ENCODE data around the gene FARS2.

FARS2 gene

GRCh38 chr6:5333658-5334057 lies 72.3 kb downstream of the FARS2 start:
- Histone ChIP-seq H2BK120ac (ENCODE audit: insufficient read depth, low read length, poor library complexity) (no peak overlapping the region), H3K36me3 (ENCODE audit: control insufficient read depth in 1 of 2, insufficient read depth in 2 of 2, low read length in 2 of 2) (no peaks in the 10 kb centered on the region), H3K18ac (ENCODE audit: low read length) (no peak overlapping the region), H3K79me2 (ENCODE audit: control insufficient read depth, insufficient read depth, low read length, poor library complexity) (no peaks in the 10 kb centered on the region), H3K4me3 (ENCODE audit: low read depth, low read length) (no peak overlapping the region), H3K27ac (ENCODE audit: low read depth, low read length) (no peak overlapping the region), H3K14ac (ENCODE audit: low read length) (no peak overlapping the region), H3K9ac (ENCODE audit: low read length) (no peak overlapping the region), H2BK5ac (ENCODE audit: low read depth, low read length, poor library complexity) (no peak overlapping the region), H3K23ac (ENCODE audit: low read length) (no peak overlapping the region), H2AK5ac (ENCODE audit: low read length) (no peak overlapping the region), H2BK12ac (ENCODE audit: low read length) (no peak overlapping the region), H4K8ac (ENCODE audit: low read depth, low read length) (no peak overlapping the region), H3K9me3 (ENCODE audit: insufficient read depth, low read depth, low read length) (no peaks in the 10 kb centered on the region), H2AFZ (ENCODE audit: insufficient read depth, low read length, poor library complexity) (no peak overlapping the region), H3K4me1 (ENCODE audit: control insufficient read depth in 1 of 2, insufficient read depth in 2 of 2, low read length in 2 of 2) (no peaks in the 10 kb centered on the region), H3K79me1 (ENCODE audit: low read length) (no peaks in the 10 kb centered on the region), H4K91ac (ENCODE audit: low read depth, low read length) (no peak overlapping the region), H3K4me2 (ENCODE audit: low read length) (no peak overlapping the region), H3K4ac (ENCODE audit: low read depth, low read length) (no peak overlapping the region), H3K27me3 (ENCODE audit: insufficient read depth, low read length) (no peaks in the 10 kb centered on the region), H4K12ac (ENCODE audit: low read depth, low read length) (no peak overlapping the region)
- no CpG with 5 or more reads among the region's 3 CpGs for WGBS (ENCODE audit: extremely low coverage, insufficient coverage, insufficient read length)
- no peak for DNase-seq

- H3K4me1 ChIP-seq (ENCODE audit: control insufficient read depth in 1 of 2, insufficient read depth in 2 of 2, low read length in 2 of 2): no peaks in the 10 kb centered on the region
- H3K23ac ChIP-seq (ENCODE audit: low read length): no peak overlapping the region
- H3K9me3 ChIP-seq (ENCODE audit: insufficient read depth, low read depth, low read length): no peaks in the 10 kb centered on the region
- H2BK12ac ChIP-seq (ENCODE audit: low read length): no peak overlapping the region
- no peaks in the 10 kb centered on the region for H3K79me2 ChIP-seq (ENCODE audit: control insufficient read depth, insufficient read depth, low read length, poor library complexity)
- whole genome bisulfite sequencing (ENCODE audit: extremely low coverage, insufficient coverage, insufficient read length): no CpG with 5 or more reads among the region's 1 CpG
- H3K27me3 ChIP-seq (ENCODE audit: insufficient read depth, low read length): no peaks in the 10 kb centered on the region
- H4K12ac ChIP-seq (ENCODE audit: low read depth, low read length): no peak overlapping the region
- H3K18ac ChIP-seq (ENCODE audit: low read length): no peak overlapping the region
- H2AK5ac ChIP-seq (ENCODE audit: low read length): no peak overlapping the region
- H4K8ac ChIP-seq (ENCODE audit: low read depth, low read length): no peak overlapping the region
- no peak for DNase-seq
- H3K9ac ChIP-seq (ENCODE audit: low read length): no peak overlapping the region
- no peak overlapping the region for H2BK5ac ChIP-seq (ENCODE audit: low read depth, low read length, poor library complexity)
- H4K91ac ChIP-seq (ENCODE audit: low read depth, low read length): no peak overlapping the region
- no peak overlapping the region for H3K4ac ChIP-seq (ENCODE audit: low read depth, low read length)
- no peaks in the 10 kb centered on the region for H3K36me3 ChIP-seq (ENCODE audit: control insufficient read depth in 1 of 2, insufficient read depth in 2 of 2, low read length in 2 of 2)
- no peak overlapping the region for H3K4me3 ChIP-seq (ENCODE audit: low read depth, low read length)
- no peaks in the 10 kb centered on the region for H3K79me1 ChIP-seq (ENCODE audit: low read length)
- H3K14ac ChIP-seq (ENCODE audit: low read length): no peak overlapping the region
- no peak overlapping the region for H3K4me2 ChIP-seq (ENCODE audit: low read length)
- no peak overlapping the region for H2BK120ac ChIP-seq (ENCODE audit: insufficient read depth, low read length, poor library complexity)
- no peak overlapping the region for H3K27ac ChIP-seq (ENCODE audit: low read depth, low read length)
- H2AFZ ChIP-seq (ENCODE audit: insufficient read depth, low read length, poor library complexity): no peak overlapping the region
These were observed 73.0 kb downstream of the FARS2 start for GRCh38 chr6:5334341-5334740.

DNA sequence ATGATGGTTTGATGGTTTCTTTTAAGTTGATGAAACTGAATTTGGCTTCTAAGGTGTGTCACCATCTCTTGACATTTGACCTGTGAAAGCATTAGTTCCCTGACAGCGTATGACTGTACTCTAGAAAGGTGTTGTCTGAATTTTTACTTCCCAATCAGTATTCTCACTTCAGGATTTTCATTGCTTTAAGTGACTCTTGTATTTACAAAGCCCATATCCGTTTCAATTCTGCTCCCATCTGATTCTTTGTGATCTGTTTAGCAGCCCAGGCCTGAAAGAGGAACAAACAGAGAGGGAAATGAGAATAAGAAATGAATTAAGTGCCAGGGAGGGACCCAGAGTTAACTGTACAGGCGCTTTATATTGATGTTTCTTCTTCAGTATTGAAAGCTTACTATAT lies 73.7 kb downstream of the FARS2 start:
- H4K8ac ChIP-seq (ENCODE audit: low read depth, low read length): no peak overlapping the region
- no peak overlapping the region for H3K4me2 ChIP-seq (ENCODE audit: low read length)
- H3K18ac ChIP-seq (ENCODE audit: low read length): no peak overlapping the region
- H3K27me3 ChIP-seq (ENCODE audit: insufficient read depth, low read length): no peaks in the 10 kb centered on the region
- no peak overlapping the region for H4K12ac ChIP-seq (ENCODE audit: low read depth, low read length)
- H3K23ac ChIP-seq (ENCODE audit: low read length): no peak overlapping the region
- WGBS (ENCODE audit: extremely low coverage, insufficient coverage, insufficient read length): no CpG with 5 or more reads among the region's 3 CpGs
- no peaks in the 10 kb centered on the region for H3K36me3 ChIP-seq (ENCODE audit: control insufficient read depth in 1 of 2, insufficient read depth in 2 of 2, low read length in 2 of 2)
- H3K79me2 ChIP-seq (ENCODE audit: control insufficient read depth, insufficient read depth, low read length, poor library complexity): no peaks in the 10 kb centered on the region
- H3K9me3 ChIP-seq (ENCODE audit: insufficient read depth, low read depth, low read length): no peaks in the 10 kb centered on the region
- no peak overlapping the region for H2BK12ac ChIP-seq (ENCODE audit: low read length)
- no peaks in the 10 kb centered on the region for H3K79me1 ChIP-seq (ENCODE audit: low read length)
- no peak overlapping the region for H2AFZ ChIP-seq (ENCODE audit: insufficient read depth, low read length, poor library complexity)
- no peak overlapping the region for H3K4ac ChIP-seq (ENCODE audit: low read depth, low read length)
- no peak overlapping the region for H4K91ac ChIP-seq (ENCODE audit: low read depth, low read length)
- no peak overlapping the region for H3K9ac ChIP-seq (ENCODE audit: low read length)
- no peak overlapping the region for H2AK5ac ChIP-seq (ENCODE audit: low read length)
- no peak for DNase-seq
- H2BK120ac ChIP-seq (ENCODE audit: insufficient read depth, low read length, poor library complexity): no peak overlapping the region
- no peaks in the 10 kb centered on the region for H3K4me1 ChIP-seq (ENCODE audit: control insufficient read depth in 1 of 2, insufficient read depth in 2 of 2, low read length in 2 of 2)
- H2BK5ac ChIP-seq (ENCODE audit: low read depth, low read length, poor library complexity): no peak overlapping the region
- no peak overlapping the region for H3K14ac ChIP-seq (ENCODE audit: low read length)
- no peak overlapping the region for H3K4me3 ChIP-seq (ENCODE audit: low read depth, low read length)
- H3K27ac ChIP-seq (ENCODE audit: low read depth, low read length): no peak overlapping the region

DNA sequence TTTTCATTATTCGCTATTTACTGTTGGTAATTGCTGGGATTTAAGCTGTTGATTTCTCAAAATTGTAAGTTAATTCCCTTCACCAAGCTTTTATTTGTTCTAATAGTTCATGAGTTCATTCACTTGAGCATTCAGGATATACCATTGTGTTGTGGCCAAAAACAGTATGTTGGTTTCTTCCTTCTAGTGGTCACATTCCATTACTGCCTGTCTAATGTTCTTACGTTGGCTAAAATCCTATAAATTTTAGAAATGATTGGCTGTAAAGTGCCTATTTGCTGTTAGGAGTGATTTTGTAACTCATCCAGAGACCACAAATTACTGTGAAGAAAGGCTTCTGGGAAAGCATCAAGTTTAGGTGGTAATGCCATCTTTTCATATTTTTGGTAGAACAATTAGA lies 76.3 kb downstream of the FARS2 start:
- Histone ChIP-seq H4K8ac (ENCODE audit: low read depth, low read length) (no peak overlapping the region), H3K4ac (ENCODE audit: low read depth, low read length) (no peak overlapping the region), H3K27me3 (ENCODE audit: insufficient read depth, low read length) (no peaks in the 10 kb centered on the region), H3K79me2 (ENCODE audit: control insufficient read depth, insufficient read depth, low read length, poor library complexity) (no peaks in the 10 kb centered on the region), H2AFZ (ENCODE audit: insufficient read depth, low read length, poor library complexity) (no peak overlapping the region), H4K12ac (ENCODE audit: low read depth, low read length) (no peak overlapping the region), H2BK12ac (ENCODE audit: low read length) (no peak overlapping the region), H3K14ac (ENCODE audit: low read length) (no peak overlapping the region), H3K27ac (ENCODE audit: low read depth, low read length) (no peak overlapping the region), H3K23ac (ENCODE audit: low read length) (no peak overlapping the region), H2BK120ac (ENCODE audit: insufficient read depth, low read length, poor library complexity) (no peak overlapping the region), H3K79me1 (ENCODE audit: low read length) (no peaks in the 10 kb centered on the region), H3K4me3 (ENCODE audit: low read depth, low read length) (no peak overlapping the region), H3K9ac (ENCODE audit: low read length) (no peak overlapping the region), H2BK5ac (ENCODE audit: low read depth, low read length, poor library complexity) (no peak overlapping the region), H3K4me1 (ENCODE audit: control insufficient read depth in 1 of 2, insufficient read depth in 2 of 2, low read length in 2 of 2) (no peaks in the 10 kb centered on the region), H3K9me3 (ENCODE audit: insufficient read depth, low read depth, low read length) (no peaks in the 10 kb centered on the region), H3K4me2 (ENCODE audit: low read length) (no peak overlapping the region), H3K18ac (ENCODE audit: low read length) (no peak overlapping the region), H3K36me3 (ENCODE audit: control insufficient read depth in 1 of 2, insufficient read depth in 2 of 2, low read length in 2 of 2) (no peaks in the 10 kb centered on the region), H4K91ac (ENCODE audit: low read depth, low read length) (no peak overlapping the region), H2AK5ac (ENCODE audit: low read length) (no peak overlapping the region)
- DNase-seq: no peak
- WGBS (ENCODE audit: extremely low coverage, insufficient coverage, insufficient read length): no CpG with 5 or more reads among the region's 2 CpGs
